A549 (cell line): ENCODE measurements around the gene JUP. TPM values are rescaled to one million over a fixed set of nuclear protein-coding genes. Genes with fewer than 3 reads are reported as not detected.

Experiments used
- ATAC-seq, 2 experiments: fragments of 200-7000 bp in 1 of 2; fragments of >200 bp in 1 of 2; cut with Nextera tagmentation in 1 of 2; cut with Tn5 transposase in 1 of 2; 3 replicates each; pipeline versions ENCODE4 v1.8.0 to v1.9.1; 2018 to 2020; ENCODE audit warnings: mild to moderate bottlenecking in 1 of 2, moderate library complexity in 1 of 2
- CTCF ChIA-PET: fragments of 300-600 bp; sonication (Branson Sonifier 250); formaldehyde crosslinking; extraction: SDS; loops from one replicate; lab custom pipeline; 2021; ENCODE audit warnings: antibody characterized with exemption, inconsistent platforms; lab: Yijun Ruan, JAX
- POLR2A ChIA-PET: fragments of 350-600 bp; formaldehyde crosslinking; extraction: SDS; loops from one replicate; lab custom pipeline; 2021; ENCODE audit warnings: antibody characterized with exemption, inconsistent platforms; lab: Yijun Ruan, JAX
- DNase-seq, 2 experiments: peaks; one replicate each; pipeline versions ENCODE4 v3.0.0 to v3.0.0-alpha.2; 2011 to 2016; ENCODE audit warnings: low read depth in 1 of 2, low spot score in 1 of 2
- FAIRE-seq: peaks from 2 replicates; lab custom pipeline; 2011; peaks lifted over from hg19 to GRCh38; lab: Jason Lieb, UNC
- H3K27ac ChIP-seq, 2 experiments: fragments of >200 bp; sonication (Bioruptor Twin); formaldehyde crosslinking; 3 replicates each; pipeline ENCODE4 v1.5.1; 2016 to 2017
- H3K4me1 ChIP-seq: fragments of >200 bp; sonication (Bioruptor Twin); formaldehyde crosslinking; 3 replicates; pipeline ENCODE4 v1.6.1; 2016
- H3K4me2 ChIP-seq: fragments of >200 bp; sonication (Bioruptor Twin); formaldehyde crosslinking; 3 replicates; pipeline ENCODE4 v1.6.1; 2016
- H3K4me3 ChIP-seq: fragments of >200 bp; sonication (Bioruptor Twin); formaldehyde crosslinking; 3 replicates; pipeline ENCODE4 v1.5.1; 2016
- H3K9me3 ChIP-seq: fragments of >200 bp; sonication (Bioruptor Twin); formaldehyde crosslinking; 3 replicates; pipeline ENCODE4 v1.6.1; 2016
- CBX2 ChIP-seq: fragments of 200-600 bp; sonication (generic); IDR thresholded peaks from 2 replicates; pipeline ENCODE4 v1.6.1; 2016; ENCODE audit warnings: low read depth, mild to moderate bottlenecking, borderline replicate concordance
- CBX8 ChIP-seq: fragments of 200-600 bp; sonication (generic); IDR thresholded peaks from 2 replicates; pipeline ENCODE4 v1.6.1; 2016
- CHD2 ChIP-seq: fragments of 150-350 bp; IDR thresholded peaks from 2 replicates; pipeline ENCODE4 v1.6.1; 2014; ENCODE audit warnings: low read length; ENCODE audit not compliant: partially characterized antibody
- CTCF ChIP-seq: fragments of >200 bp; sonication (Bioruptor Twin); formaldehyde crosslinking; IDR thresholded peaks from 3 replicates; pipeline ENCODE4 v1.5.1; 2016
- ESRRA ChIP-seq: fragments of 150-350 bp; IDR thresholded peaks from 2 replicates; pipeline ENCODE4 v1.6.1; 2014; ENCODE audit warnings: mild to moderate bottlenecking, low read length, borderline replicate concordance
- FOSB ChIP-seq: fragments of 250-450 bp; sonication (Bioruptor Pico); IDR thresholded peaks from 2 replicates; pipeline ENCODE4 v1.5.0; 2020; ENCODE audit warnings: mild to moderate bottlenecking, moderate library complexity
- HEYL ChIP-seq: fragments of 250-450 bp; sonication (Bioruptor Pico); IDR thresholded peaks from 2 replicates; pipeline ENCODE4 v1.8.0; 2021; ENCODE audit warnings: mild to moderate bottlenecking, moderate library complexity
- HOXB5 ChIP-seq: fragments of 250-450 bp; sonication (Bioruptor Pico); IDR thresholded peaks from 2 replicates; pipeline ENCODE4 v1.5.0; 2020; ENCODE audit warnings: mild to moderate bottlenecking, moderate library complexity
- JUN ChIP-seq, 2 experiments: fragments of >200 bp; sonication (Bioruptor Twin); formaldehyde crosslinking; IDR thresholded peaks; 2 replicates in 1 of 2; 3 replicates in 1 of 2; pipeline ENCODE4 v1.6.1; 2016 to 2017
- KDM5A ChIP-seq: fragments of 200-600 bp; sonication (generic); IDR thresholded peaks from 2 replicates; pipeline ENCODE4 v1.6.1; 2016; ENCODE audit warnings: antibody characterized with exemption, mild to moderate bottlenecking
- MYC ChIP-seq: IDR thresholded peaks from 2 replicates; pipeline ENCODE4 v1.6.1; 2012; ENCODE audit warnings: mild to moderate bottlenecking, inconsistent platforms, low read length, improper control_type of control experiment, borderline replicate concordance
- NPAS2 ChIP-seq: fragments of 250-450 bp; sonication (Bioruptor Pico); IDR thresholded peaks from 2 replicates; pipeline ENCODE4 v1.8.0; 2022; ENCODE audit warnings: mild to moderate bottlenecking, moderate library complexity, borderline replicate concordance
- NR3C1 ChIP-seq: fragments of >200 bp; sonication (Bioruptor Twin); formaldehyde crosslinking; IDR thresholded peaks from 3 replicates; pipeline ENCODE4 v1.6.1; 2017
- PBX3 ChIP-seq: IDR thresholded peaks from 2 replicates; pipeline ENCODE4 v1.6.1; 2012
- POLR2AphosphoS2 ChIP-seq: conservative IDR thresholded peaks from 2 replicates; pipeline ENCODE4 v1.6.1; 2012; ENCODE audit warnings: low read length, improper control_type of control experiment, inconsistent platforms
- RCOR1 ChIP-seq: fragments of 150-350 bp; IDR thresholded peaks from 2 replicates; pipeline ENCODE4 v1.6.1; 2014; ENCODE audit warnings: antibody characterized with exemption, low read length, low read depth
- SMC3 ChIP-seq: fragments of >200 bp; sonication (Bioruptor Twin); formaldehyde crosslinking; IDR thresholded peaks from 3 replicates; pipeline ENCODE4 v1.6.1; 2018; ENCODE audit warnings: inconsistent platforms
- TP53 ChIP-seq: fragments of 250-450 bp; sonication (Bioruptor Pico); IDR thresholded peaks from 2 replicates; pipeline ENCODE4 v1.5.0; 2021; ENCODE audit warnings: mild to moderate bottlenecking, moderate library complexity
- ZC3H11A ChIP-seq: fragments of 450-650 bp; IDR thresholded peaks from 2 replicates; pipeline ENCODE4 v1.6.1; 2014; ENCODE audit warnings: antibody characterized with exemption, mild to moderate bottlenecking
- ZFP36 ChIP-seq: fragments of 450-650 bp; IDR thresholded peaks from 2 replicates; pipeline ENCODE4 v1.6.1; 2014; ENCODE audit warnings: borderline replicate concordance; ENCODE audit not compliant: partially characterized antibody
- ZSCAN20 ChIP-seq: fragments of 250-450 bp; sonication (Bioruptor Pico); IDR thresholded peaks from 2 replicates; pipeline ENCODE4 v1.8.0; 2022; ENCODE audit warnings: mild to moderate bottlenecking, moderate library complexity
- WGBS: methylation state at CpG from one replicate; pipeline ENCODE4 v1.1.6; 2017; ENCODE audit errors: missing lambda C conversion rate; 5-methylcytosine and 5-hydroxymethylcytosine counted together
- polyA plus RNA-seq, 4 experiments: library from polyadenylated mRNA; depleted of rRNA in 3 of 4; stranded (reverse); fragments of >200 nt; fragmentation: RNase III in 1 of 4; extraction: RNeasy Plus Mini Kit Qiagen cat#74134 plus additional on column Dnase treatment in 1 of 4; gene quantifications; 2 replicates in 3 of 4; 3 replicates in 1 of 4; pipeline ENCODE4 v1.2.3, GENCODE V29; 2011 to 2017
- TF ChIP-seq, protein P1 (sequence below): fragments of 150-350 bp; IDR thresholded peaks from 2 replicates; pipeline ENCODE4 v1.6.1; 2014; ENCODE audit warnings: low read depth, mild to moderate bottlenecking, low read length
- TF ChIP-seq, protein P2 (sequence below): fragments of 200-600 bp; sonication (generic); IDR thresholded peaks from 2 replicates; pipeline ENCODE4 v1.6.1; 2016; ENCODE audit warnings: antibody characterized with exemption, mild to moderate bottlenecking, moderate library complexity

The JUP gene
- polyA plus RNA-seq, 2 of the 4 experiments (the other 2 are of a cell fraction), result 54.8 to 107 TPM

DNA sequence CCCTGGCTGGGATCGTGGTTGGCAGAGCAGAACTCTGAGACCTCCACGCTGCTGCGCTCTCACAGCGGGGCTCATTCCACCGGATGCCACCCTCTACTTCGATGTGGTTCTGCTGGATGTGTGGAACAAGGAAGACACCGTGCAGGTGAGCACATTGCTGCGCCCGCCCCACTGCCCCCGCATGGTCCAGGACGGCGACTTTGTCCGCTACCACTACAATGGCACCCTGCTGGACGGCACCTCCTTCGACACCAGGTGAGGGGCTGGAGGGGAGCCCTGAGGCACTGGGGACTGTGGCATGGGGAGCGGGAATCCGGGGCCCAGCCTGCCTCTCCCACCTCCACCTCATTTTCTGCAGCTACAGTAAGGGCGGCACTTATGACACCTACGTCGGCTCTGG, 31.5 kb upstream of the JUP start:
- no peak for FAIRE-seq
- peaks cover 13% of the 10 kb centered on the region for H3K4me1 ChIP-seq
- no peaks in the 10 kb centered on the region for H3K9me3 ChIP-seq
- ChIA-PET POLR2A (no interaction called here), CTCF (interaction anchor here (0.9 kb wide), 1 partner anchor 80 kb away, joined by 3 read pairs; no protein-coding TSS in a partner anchor)
- DNase-seq, result no peak
- 95% methylated on average over 19 of the region's 20 CpGs for WGBS
- ATAC-seq, result no peak
- no peak overlapping the region for H3K4me2 ChIP-seq
- no peak for TF ChIP-seq HOXB5 (CRISPR knock-in tag)
- no peak for TF ChIP-seq CHD2
- TF ChIP-seq CBX2, result no peak
- no peak for TF ChIP-seq ZC3H11A
- TF ChIP-seq ESRRA, result no peak
- TF ChIP-seq, protein P1, sequence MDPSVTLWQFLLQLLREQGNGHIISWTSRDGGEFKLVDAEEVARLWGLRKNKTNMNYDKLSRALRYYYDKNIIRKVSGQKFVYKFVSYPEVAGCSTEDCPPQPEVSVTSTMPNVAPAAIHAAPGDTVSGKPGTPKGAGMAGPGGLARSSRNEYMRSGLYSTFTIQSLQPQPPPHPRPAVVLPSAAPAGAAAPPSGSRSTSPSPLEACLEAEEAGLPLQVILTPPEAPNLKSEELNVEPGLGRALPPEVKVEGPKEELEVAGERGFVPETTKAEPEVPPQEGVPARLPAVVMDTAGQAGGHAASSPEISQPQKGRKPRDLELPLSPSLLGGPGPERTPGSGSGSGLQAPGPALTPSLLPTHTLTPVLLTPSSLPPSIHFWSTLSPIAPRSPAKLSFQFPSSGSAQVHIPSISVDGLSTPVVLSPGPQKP, result no peak
- TF ChIP-seq NR3C1, result no peak
- TF ChIP-seq TP53, result no peak
- no peak for TF ChIP-seq CTCF
- no peak for TF ChIP-seq SMC3
- TF ChIP-seq HEYL (CRISPR knock-in tag), result no peak
- TF ChIP-seq POLR2AphosphoS2, result no peak
- no peak for TF ChIP-seq ZSCAN20 (CRISPR knock-in tag)
- no peak for TF ChIP-seq JUN (IDR thresholded peaks at IDR 0.05)
- TF ChIP-seq CBX8, result no peak
- TF ChIP-seq MYC, result no peak
- TF ChIP-seq RCOR1, result no peak
- no peak for TF ChIP-seq ZFP36
- no peak for TF ChIP-seq PBX3
- H3K4me3 ChIP-seq, result no peak overlapping the region
- H3K27ac ChIP-seq, result no peak overlapping the region

GRCh38 chr17:41816637-41817320, 30.3 kb upstream of the JUP start:
- Histone ChIP-seq H3K4me2 (no peak overlapping the region), H3K9me3 (no peaks in the 10 kb centered on the region), H3K4me1 (peaks cover 13% of the 10 kb centered on the region), H3K27ac (no peak overlapping the region), H3K4me3 (no peak overlapping the region)
- CTCF ChIA-PET, result interaction anchor here (1.1 to 2.4 kb wide), 4 partner anchors 12 to 79 kb away, joined by 3 to 10 read pairs (median 4); no protein-coding TSS in a partner anchor
- no peak for TF ChIP-seq NPAS2
- TF ChIP-seq ZFP36, result no peak
- no peak for TF ChIP-seq KDM5A
- TF ChIP-seq FOSB (CRISPR knock-in tag), result no peak
- no peak for TF ChIP-seq HEYL (CRISPR knock-in tag)
- no peak for TF ChIP-seq ZC3H11A
- TF ChIP-seq, protein P2, sequence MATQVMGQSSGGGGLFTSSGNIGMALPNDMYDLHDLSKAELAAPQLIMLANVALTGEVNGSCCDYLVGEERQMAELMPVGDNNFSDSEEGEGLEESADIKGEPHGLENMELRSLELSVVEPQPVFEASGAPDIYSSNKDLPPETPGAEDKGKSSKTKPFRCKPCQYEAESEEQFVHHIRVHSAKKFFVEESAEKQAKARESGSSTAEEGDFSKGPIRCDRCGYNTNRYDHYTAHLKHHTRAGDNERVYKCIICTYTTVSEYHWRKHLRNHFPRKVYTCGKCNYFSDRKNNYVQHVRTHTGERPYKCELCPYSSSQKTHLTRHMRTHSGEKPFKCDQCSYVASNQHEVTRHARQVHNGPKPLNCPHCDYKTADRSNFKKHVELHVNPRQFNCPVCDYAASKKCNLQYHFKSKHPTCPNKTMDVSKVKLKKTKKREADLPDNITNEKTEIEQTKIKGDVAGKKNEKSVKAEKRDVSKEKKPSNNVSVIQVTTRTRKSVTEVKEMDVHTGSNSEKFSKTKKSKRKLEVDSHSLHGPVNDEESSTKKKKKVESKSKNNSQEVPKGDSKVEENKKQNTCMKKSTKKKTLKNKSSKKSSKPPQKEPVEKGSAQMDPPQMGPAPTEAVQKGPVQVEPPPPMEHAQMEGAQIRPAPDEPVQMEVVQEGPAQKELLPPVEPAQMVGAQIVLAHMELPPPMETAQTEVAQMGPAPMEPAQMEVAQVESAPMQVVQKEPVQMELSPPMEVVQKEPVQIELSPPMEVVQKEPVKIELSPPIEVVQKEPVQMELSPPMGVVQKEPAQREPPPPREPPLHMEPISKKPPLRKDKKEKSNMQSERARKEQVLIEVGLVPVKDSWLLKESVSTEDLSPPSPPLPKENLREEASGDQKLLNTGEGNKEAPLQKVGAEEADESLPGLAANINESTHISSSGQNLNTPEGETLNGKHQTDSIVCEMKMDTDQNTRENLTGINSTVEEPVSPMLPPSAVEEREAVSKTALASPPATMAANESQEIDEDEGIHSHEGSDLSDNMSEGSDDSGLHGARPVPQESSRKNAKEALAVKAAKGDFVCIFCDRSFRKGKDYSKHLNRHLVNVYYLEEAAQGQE, result no peak
- TF ChIP-seq NR3C1, result no peak
- POLR2A ChIA-PET, result no interaction called here
- DNase-seq (no peak), ATAC-seq (no peak), FAIRE-seq (no peak)
- 95% methylated on average over 21 of the region's 23 CpGs for WGBS
